K562 (cell line): ENCODE data around the gene DNAJC12. TPM values are rescaled to one million over a fixed set of nuclear protein-coding genes. Genes with fewer than 3 reads are reported as not detected.

Experiments
- BRD9 ChIP-seq: fragments of 450-650 bp; IDR thresholded peaks from 2 replicates; pipeline ENCODE4 v1.6.1; 2018; ENCODE audit warnings: low read depth; ENCODE audit not compliant: partially characterized antibody
- CBX2 ChIP-seq: fragments of 200-600 bp; sonication (generic); IDR thresholded peaks from one replicate; pipeline ENCODE4 v1.6.1; 2012; ENCODE audit warnings: mild to moderate bottlenecking, low read length, inconsistent platforms; ENCODE audit not compliant: insufficient read depth, poor library complexity, severe bottlenecking
- CHD1 ChIP-seq: fragments of 200-600 bp; sonication (generic); IDR thresholded peaks from one replicate; pipeline ENCODE4 v1.6.1; 2012; ENCODE audit warnings: mild to moderate bottlenecking, moderate library complexity, low read length, inconsistent platforms
- DDX20 ChIP-seq: fragments of 450-650 bp; IDR thresholded peaks from 2 replicates; pipeline ENCODE4 v1.6.1; 2016; ENCODE audit warnings: missing genetic modification characterization, low read depth, mild to moderate bottlenecking, missing compliant biosample characterization, moderate library complexity
- EHMT2 ChIP-seq: fragments of 450-650 bp; IDR thresholded peaks from 2 replicates; pipeline ENCODE4 v1.6.1; 2018; ENCODE audit warnings: antibody characterized with exemption
- FOS ChIP-seq: IDR thresholded peaks from 3 replicates; pipeline ENCODE4 v1.6.1; 2011; ENCODE audit not compliant: insufficient read length; ENCODE audit errors: extremely low read depth
- FOXA1 ChIP-seq: fragments of 450-650 bp; IDR thresholded peaks from 2 replicates; pipeline ENCODE4 v1.6.1; 2016; ENCODE audit warnings: mild to moderate bottlenecking, borderline replicate concordance
- GABPA ChIP-seq: fragments of 200-800 bp; sonication (Bioruptor generic); conservative IDR thresholded peaks from 2 replicates; pipeline ENCODE4 v1.6.1; 2016; ENCODE audit warnings: low read depth, missing genetic modification characterization, missing compliant biosample characterization
- GABPB1 ChIP-seq: sonication (generic); formaldehyde crosslinking; IDR thresholded peaks from 2 replicates; pipeline ENCODE4 v1.8.0; 2022; ENCODE audit warnings: mild to moderate bottlenecking, missing genetic modification reagents
- GTF2F1 ChIP-seq: IDR thresholded peaks from 2 replicates; pipeline ENCODE4 v1.6.1; 2011; ENCODE audit warnings: low read depth, low read length, improper control_type of control experiment
- NCOA1 ChIP-seq: fragments of 450-650 bp; IDR thresholded peaks from 2 replicates; pipeline ENCODE4 v1.6.1; 2016; ENCODE audit warnings: low read depth
- NFYB ChIP-seq: IDR thresholded peaks from 2 replicates; pipeline ENCODE4 v1.6.1; 2011; ENCODE audit warnings: mild to moderate bottlenecking, moderate library complexity; ENCODE audit not compliant: insufficient read length; ENCODE audit errors: extremely low read depth
- SP2 ChIP-seq: IDR thresholded peaks from 2 replicates; pipeline ENCODE4 v1.6.1; 2011; ENCODE audit warnings: mild to moderate bottlenecking, low read depth, low read length, moderate library complexity; ENCODE audit not compliant: poor library complexity, severe bottlenecking; ENCODE audit errors: extremely low read depth
- XRCC3 ChIP-seq: fragments of 450-650 bp; IDR thresholded peaks from 2 replicates; pipeline ENCODE4 v1.6.1; 2017; ENCODE audit warnings: mild to moderate bottlenecking, moderate library complexity
- ZNF561 ChIP-seq: fragments of 450-650 bp; formaldehyde crosslinking; conservative IDR thresholded peaks from 2 replicates; pipeline ENCODE4 v1.4.0; 2020; ENCODE audit warnings: mild to moderate bottlenecking, moderate library complexity
- ZNF583 ChIP-seq: fragments of 250-450 bp; sonication (Bioruptor Pico); IDR thresholded peaks from 2 replicates; pipeline ENCODE4 v1.4.0; 2020
- ZSCAN32 ChIP-seq: fragments of 450-650 bp; formaldehyde crosslinking; IDR thresholded peaks from 2 replicates; pipeline ENCODE4 v1.4.0; 2020; ENCODE audit warnings: mild to moderate bottlenecking, moderate library complexity
- polyA plus RNA-seq, 8 experiments: library from polyadenylated mRNA; depleted of rRNA in 4 of 8; stranded (reverse) in 5 of 8; unstranded in 3 of 8; fragments of >200 nt; fragmentation: Nextera tagmentation in 2 of 8; fragmentation: Illumina TruSeq in 1 of 8; extraction: Ambion mirVana in 2 of 8; extraction: Trizol in 1 of 8; gene quantifications; 2 replicates each; pipeline versions ENCODE4 v1.2.1 to v1.2.3, GENCODE V29; 2011 to 2014; ENCODE audit warnings: inconsistent platforms in 1 of 8, missing spikeins in 1 of 8
- total RNA-seq, 7 experiments: library from RNA; depleted of rRNA in 6 of 7; stranded (reverse); fragments of >200 nt in 6 of 7; fragmentation: Illumina TruSeq in 2 of 7; extraction: Trizol in 2 of 7; gene quantifications; 2 replicates each; pipeline versions ENCODE4 v1.2.1 to v1.2.3, GENCODE V29; 2011 to 2021; ENCODE audit warnings: low replicate concordance in 1 of 7
- TF ChIP-seq, protein P1 (sequence below), 2 experiments: fragments of 450-650 bp; formaldehyde crosslinking in 1 of 2; IDR thresholded peaks; 2 replicates each; pipeline versions ENCODE4 v1.4.0 to v1.6.1; 2014 to 2020; ENCODE audit warnings: mild to moderate bottlenecking in 2 of 2, borderline replicate concordance in 1 of 2, low read depth in 1 of 2

Gene DNAJC12
- total and polyA plus RNA-seq, 9 of the 15 experiments (the other 6 are each of a cell fraction or from before 2014, with no cell fraction given), result 7.4 to 95.9 (median 68.5) TPM

DNA sequence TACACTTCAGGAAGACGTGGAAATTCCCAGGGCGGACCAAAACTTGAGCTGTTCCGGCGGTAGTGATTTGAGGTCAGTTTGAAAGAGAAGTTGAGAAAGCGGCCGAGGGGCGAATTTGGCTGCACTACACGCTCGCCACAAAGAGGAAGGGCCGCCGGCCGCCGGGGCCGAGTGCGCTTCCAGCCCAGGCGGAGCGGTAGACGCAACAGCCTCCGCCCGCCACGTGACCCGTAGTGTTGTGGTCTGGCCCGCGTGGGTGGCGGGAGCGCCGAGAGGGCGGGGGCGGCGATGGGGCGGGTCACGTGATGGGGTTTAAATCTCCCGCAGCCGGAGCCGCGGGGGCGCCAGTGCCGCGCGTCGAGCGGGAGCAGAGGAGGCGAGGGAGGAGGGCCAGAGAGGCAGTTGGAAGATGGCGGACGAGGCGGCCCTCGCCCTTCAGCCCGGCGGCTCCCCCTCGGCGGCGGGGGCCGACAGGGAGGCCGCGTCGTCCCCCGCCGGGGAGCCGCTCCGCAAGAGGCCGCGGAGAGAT lies 46.4 kb upstream of the DNAJC12 start, which contains the start of gene SIRT1 (continued):
- TF ChIP-seq NCOA1, result peak; percentile 30; the same call in 1 of the 2 replicates
- no peak for TF ChIP-seq DDX20 (tag)
- TF ChIP-seq XRCC3, result no peak
- TF ChIP-seq FOS, result no peak
- TF ChIP-seq ZSCAN32, result no peak
- TF ChIP-seq, protein P1, sequence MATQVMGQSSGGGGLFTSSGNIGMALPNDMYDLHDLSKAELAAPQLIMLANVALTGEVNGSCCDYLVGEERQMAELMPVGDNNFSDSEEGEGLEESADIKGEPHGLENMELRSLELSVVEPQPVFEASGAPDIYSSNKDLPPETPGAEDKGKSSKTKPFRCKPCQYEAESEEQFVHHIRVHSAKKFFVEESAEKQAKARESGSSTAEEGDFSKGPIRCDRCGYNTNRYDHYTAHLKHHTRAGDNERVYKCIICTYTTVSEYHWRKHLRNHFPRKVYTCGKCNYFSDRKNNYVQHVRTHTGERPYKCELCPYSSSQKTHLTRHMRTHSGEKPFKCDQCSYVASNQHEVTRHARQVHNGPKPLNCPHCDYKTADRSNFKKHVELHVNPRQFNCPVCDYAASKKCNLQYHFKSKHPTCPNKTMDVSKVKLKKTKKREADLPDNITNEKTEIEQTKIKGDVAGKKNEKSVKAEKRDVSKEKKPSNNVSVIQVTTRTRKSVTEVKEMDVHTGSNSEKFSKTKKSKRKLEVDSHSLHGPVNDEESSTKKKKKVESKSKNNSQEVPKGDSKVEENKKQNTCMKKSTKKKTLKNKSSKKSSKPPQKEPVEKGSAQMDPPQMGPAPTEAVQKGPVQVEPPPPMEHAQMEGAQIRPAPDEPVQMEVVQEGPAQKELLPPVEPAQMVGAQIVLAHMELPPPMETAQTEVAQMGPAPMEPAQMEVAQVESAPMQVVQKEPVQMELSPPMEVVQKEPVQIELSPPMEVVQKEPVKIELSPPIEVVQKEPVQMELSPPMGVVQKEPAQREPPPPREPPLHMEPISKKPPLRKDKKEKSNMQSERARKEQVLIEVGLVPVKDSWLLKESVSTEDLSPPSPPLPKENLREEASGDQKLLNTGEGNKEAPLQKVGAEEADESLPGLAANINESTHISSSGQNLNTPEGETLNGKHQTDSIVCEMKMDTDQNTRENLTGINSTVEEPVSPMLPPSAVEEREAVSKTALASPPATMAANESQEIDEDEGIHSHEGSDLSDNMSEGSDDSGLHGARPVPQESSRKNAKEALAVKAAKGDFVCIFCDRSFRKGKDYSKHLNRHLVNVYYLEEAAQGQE (IDR thresholded peaks at IDR 0.05; ENCODE audit: borderline replicate concordance), result peak; percentile 94
- TF ChIP-seq, protein P1 (CRISPR knock-in tag; IDR thresholded peaks at IDR 0.05; ENCODE audit: low read depth), result no peak
- no peak for TF ChIP-seq BRD9
- no peak for TF ChIP-seq ZNF583 (CRISPR knock-in tag)
- peak; percentile 37 for TF ChIP-seq SP2
- TF ChIP-seq GABPA (tag), result peak; percentile 68
- TF ChIP-seq CBX2, result no peak
- TF ChIP-seq ZNF561, result no peak
- no peak for TF ChIP-seq CHD1
- TF ChIP-seq FOXA1, result no peak
- TF ChIP-seq GTF2F1, result peak; percentile 89
- TF ChIP-seq NFYB, result no peak
- TF ChIP-seq GABPB1, result peak; percentile 75
- no peak for TF ChIP-seq EHMT2
